Sigmoid colon (tissue), 7 donors: ENCODE data around the gene ZNF646. TPM values are rescaled to one million over a fixed set of nuclear protein-coding genes. Genes with fewer than 3 reads are reported as not detected.

ENCODE experiments used
- DNase-seq: peaks from one replicate; pipeline ENCODE4 v3.0.0-alpha.2; 2019
- H3K27ac ChIP-seq, 4 donors: fragments of 200-600 bp; sonication (generic); one replicate each; pipeline ENCODE4 v1.5.1; 2016 to 2019; ENCODE audit warnings: mild to moderate bottlenecking in 1 of 4
- H3K27me3 ChIP-seq, 3 donors: fragments of 200-600 bp; sonication (generic); one replicate each; pipeline ENCODE4 v1.5.1; 2019; ENCODE audit warnings: mild to moderate bottlenecking in 1 of 3
- H3K36me3 ChIP-seq, 4 donors: fragments of 200-600 bp; sonication (generic); one replicate each; pipeline ENCODE4 v1.5.1; 2016 to 2019
- H3K4me1 ChIP-seq, 4 donors: fragments of 200-600 bp; sonication (generic); one replicate each; pipeline ENCODE4 v1.5.1; 2017 to 2019
- H3K4me3 ChIP-seq, 4 donors: fragments of 200-600 bp; sonication (generic); one replicate each; pipeline ENCODE4 v1.5.1; 2017 to 2019; ENCODE audit warnings: mild to moderate bottlenecking in 2 of 4, moderate library complexity in 1 of 4
- H3K9me3 ChIP-seq, 4 donors: fragments of 200-600 bp in 3 of 4; sonication (generic) in 3 of 4; one replicate each; pipeline versions ENCODE4 v1.5.1 to v1.6.1; 2013 to 2019
- EP300 ChIP-seq, 4 donors: sonication (generic); formaldehyde crosslinking; IDR thresholded peaks; one replicate each; pipeline ENCODE4 v1.6.1; 2017; ENCODE audit warnings: antibody characterized with exemption in 4 of 4
- POLR2A ChIP-seq, 2 donors: fragments of 450-650 bp; IDR thresholded peaks; one replicate each; pipeline ENCODE4 v1.6.1; 2016; ENCODE audit warnings: antibody characterized with exemption in 2 of 2, mild to moderate bottlenecking in 2 of 2, moderate library complexity in 2 of 2
- POLR2AphosphoS5 ChIP-seq, 4 donors: sonication (generic); formaldehyde crosslinking; IDR thresholded peaks; one replicate each; pipeline ENCODE4 v1.6.1; 2017; ENCODE audit warnings: antibody characterized with exemption in 4 of 4
- WGBS, 2 donors: extraction: QIAGEN DNeasy Blood & Tissue Kit; methylation state at CpG; one replicate each; pipeline ENCODE4 v1.1.7; 2013; 5-methylcytosine and 5-hydroxymethylcytosine counted together
- intact Hi-C: fragments of 100-400 bp; cut with DNase I; formaldehyde crosslinking; loops from one replicate; pipeline ENCODE4 v1.15.1; 2023
- polyA plus RNA-seq, 3 donors: library from polyadenylated mRNA; stranded (reverse); fragments of 200-250 nt; gene quantifications; one replicate each; pipeline ENCODE4 v1.2.3, GENCODE V29; 2013
- total RNA-seq, 4 donors: library from RNA; depleted of rRNA; stranded (reverse); fragments of >200 nt; gene quantifications; one replicate each; pipeline ENCODE4 v1.1.0, GENCODE V29; 2016
- TF ChIP-seq, protein P1 (sequence below), 4 experiments: fragments of 450-650 bp in 3 of 4; fragments of 200-600 bp in 1 of 4; IDR thresholded peaks; one replicate each; pipeline ENCODE4 v1.5.1; 2016 to 2019; ENCODE audit warnings: antibody characterized with exemption in 4 of 4, mild to moderate bottlenecking in 3 of 4, moderate library complexity in 2 of 4
- donor health status: healthy with polysubstance abuse.
- donor health status: Bipolar disorder and iron deficiency.
- donor health status: healthy.

ZNF646 gene, protein sequence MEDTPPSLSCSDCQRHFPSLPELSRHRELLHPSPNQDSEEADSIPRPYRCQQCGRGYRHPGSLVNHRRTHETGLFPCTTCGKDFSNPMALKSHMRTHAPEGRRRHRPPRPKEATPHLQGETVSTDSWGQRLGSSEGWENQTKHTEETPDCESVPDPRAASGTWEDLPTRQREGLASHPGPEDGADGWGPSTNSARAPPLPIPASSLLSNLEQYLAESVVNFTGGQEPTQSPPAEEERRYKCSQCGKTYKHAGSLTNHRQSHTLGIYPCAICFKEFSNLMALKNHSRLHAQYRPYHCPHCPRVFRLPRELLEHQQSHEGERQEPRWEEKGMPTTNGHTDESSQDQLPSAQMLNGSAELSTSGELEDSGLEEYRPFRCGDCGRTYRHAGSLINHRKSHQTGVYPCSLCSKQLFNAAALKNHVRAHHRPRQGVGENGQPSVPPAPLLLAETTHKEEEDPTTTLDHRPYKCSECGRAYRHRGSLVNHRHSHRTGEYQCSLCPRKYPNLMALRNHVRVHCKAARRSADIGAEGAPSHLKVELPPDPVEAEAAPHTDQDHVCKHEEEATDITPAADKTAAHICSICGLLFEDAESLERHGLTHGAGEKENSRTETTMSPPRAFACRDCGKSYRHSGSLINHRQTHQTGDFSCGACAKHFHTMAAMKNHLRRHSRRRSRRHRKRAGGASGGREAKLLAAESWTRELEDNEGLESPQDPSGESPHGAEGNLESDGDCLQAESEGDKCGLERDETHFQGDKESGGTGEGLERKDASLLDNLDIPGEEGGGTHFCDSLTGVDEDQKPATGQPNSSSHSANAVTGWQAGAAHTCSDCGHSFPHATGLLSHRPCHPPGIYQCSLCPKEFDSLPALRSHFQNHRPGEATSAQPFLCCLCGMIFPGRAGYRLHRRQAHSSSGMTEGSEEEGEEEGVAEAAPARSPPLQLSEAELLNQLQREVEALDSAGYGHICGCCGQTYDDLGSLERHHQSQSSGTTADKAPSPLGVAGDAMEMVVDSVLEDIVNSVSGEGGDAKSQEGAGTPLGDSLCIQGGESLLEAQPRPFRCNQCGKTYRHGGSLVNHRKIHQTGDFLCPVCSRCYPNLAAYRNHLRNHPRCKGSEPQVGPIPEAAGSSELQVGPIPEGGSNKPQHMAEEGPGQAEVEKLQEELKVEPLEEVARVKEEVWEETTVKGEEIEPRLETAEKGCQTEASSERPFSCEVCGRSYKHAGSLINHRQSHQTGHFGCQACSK (N-terminal part only)
- total RNA-seq (10 to 100 TPM in 1 of 4 donors, 1 to 10 TPM in 3; 8.3 to 12.2 (median 8.8) TPM), polyA plus RNA-seq (10 to 100 TPM in 1 of 3 donors, 1 to 10 TPM in 2; 1.8 to 15.0 (median 4.9) TPM)

DNA sequence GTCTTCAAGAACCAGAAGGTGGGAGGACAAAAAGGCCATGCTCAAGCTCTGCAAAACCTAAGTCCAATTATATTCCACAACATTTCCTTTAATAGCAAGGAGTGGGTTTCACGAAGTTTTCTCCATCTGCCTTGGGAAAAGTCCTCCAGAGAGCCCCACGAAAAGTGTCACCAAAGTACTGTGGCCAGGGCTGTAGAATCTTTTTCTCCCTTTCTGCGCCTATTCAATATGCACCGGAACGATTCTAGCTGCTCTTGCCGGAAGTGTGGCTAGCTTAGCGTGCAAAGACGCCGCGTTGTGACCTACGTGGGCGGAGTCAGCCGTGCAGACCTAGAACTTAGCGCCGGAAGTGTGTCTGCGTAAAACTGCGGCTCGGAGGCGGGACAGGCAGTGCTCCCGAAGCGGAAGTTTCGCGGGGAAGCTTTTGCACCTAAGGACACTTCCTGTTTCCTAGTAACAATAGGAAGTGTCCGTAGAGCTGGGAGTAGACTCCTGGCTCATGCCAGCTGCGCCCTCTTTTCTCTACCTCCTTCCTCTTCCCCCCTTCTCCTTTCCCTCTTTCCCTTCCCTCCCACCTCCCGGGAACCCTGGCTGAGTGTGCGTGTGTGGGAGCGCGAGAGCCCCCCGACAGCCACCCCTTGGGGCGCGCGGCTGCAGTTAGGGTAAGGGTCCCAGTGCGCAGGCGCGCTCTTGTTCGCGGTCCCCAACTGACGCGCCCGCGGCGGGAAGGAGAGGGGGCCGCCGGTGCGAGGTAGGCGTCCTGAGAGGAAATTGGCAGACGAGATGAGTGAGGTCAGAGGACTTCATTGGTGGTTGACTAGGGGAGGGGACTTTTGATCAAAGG is at the start of gene ZNF646, which contains the start of gene ZNF668:
Gene ZNF646, plus strand, starts transcription at position 453 of the 844 bp plus-strand sequence. CDS start 1,903 bp downstream, outside the sequence.
Gene ZNF668, minus strand, starts transcription at position 271 of the 844 bp plus-strand sequence. CDS start 9,781 bp downstream, outside the sequence.
- peak; percentile 99 for DNase-seq
- Histone ChIP-seq H3K4me3 (peak within 1 kb of the TSS; percentile 91 to 99 (median 97)), H3K9me3 (no peaks in the 10 kb centered on the region), H3K36me3 (peaks cover 24 to 32% (median 29%) of the 10 kb centered on the region in 4 donors), H3K27ac (peak within 1 kb of the TSS; percentile 93 to 97 (median 96)), H3K27me3 (no peaks in the 10 kb centered on the region), H3K4me1 (peaks cover 0 to 31% (median 27%) of the 10 kb centered on the region in 4 donors)
- 0% methylated on average over 48 of the region's 48 CpGs for WGBS, 2 donors
- intact Hi-C loops: loop anchor here (1.0 to 2.0 kb wide), 3 partner anchors 41 to 77 kb away; partner anchors contain the start of gene STX4
- TF ChIP-seq POLR2AphosphoS5 (IDR thresholded peaks at IDR 0.05): peak; percentile 73 to 85 (median 82)
- peak; percentile 45 to 57 for TF ChIP-seq POLR2A (IDR thresholded peaks at IDR 0.05)
- TF ChIP-seq, protein P1, sequence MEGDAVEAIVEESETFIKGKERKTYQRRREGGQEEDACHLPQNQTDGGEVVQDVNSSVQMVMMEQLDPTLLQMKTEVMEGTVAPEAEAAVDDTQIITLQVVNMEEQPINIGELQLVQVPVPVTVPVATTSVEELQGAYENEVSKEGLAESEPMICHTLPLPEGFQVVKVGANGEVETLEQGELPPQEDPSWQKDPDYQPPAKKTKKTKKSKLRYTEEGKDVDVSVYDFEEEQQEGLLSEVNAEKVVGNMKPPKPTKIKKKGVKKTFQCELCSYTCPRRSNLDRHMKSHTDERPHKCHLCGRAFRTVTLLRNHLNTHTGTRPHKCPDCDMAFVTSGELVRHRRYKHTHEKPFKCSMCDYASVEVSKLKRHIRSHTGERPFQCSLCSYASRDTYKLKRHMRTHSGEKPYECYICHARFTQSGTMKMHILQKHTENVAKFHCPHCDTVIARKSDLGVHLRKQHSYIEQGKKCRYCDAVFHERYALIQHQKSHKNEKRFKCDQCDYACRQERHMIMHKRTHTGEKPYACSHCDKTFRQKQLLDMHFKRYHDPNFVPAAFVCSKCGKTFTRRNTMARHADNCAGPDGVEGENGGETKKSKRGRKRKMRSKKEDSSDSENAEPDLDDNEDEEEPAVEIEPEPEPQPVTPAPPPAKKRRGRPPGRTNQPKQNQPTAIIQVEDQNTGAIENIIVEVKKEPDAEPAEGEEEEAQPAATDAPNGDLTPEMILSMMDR (IDR thresholded peaks at IDR 0.05): no peak
- peak in 1 of 4 donors; percentile 30 for TF ChIP-seq EP300 (IDR thresholded peaks at IDR 0.05)

DNA sequence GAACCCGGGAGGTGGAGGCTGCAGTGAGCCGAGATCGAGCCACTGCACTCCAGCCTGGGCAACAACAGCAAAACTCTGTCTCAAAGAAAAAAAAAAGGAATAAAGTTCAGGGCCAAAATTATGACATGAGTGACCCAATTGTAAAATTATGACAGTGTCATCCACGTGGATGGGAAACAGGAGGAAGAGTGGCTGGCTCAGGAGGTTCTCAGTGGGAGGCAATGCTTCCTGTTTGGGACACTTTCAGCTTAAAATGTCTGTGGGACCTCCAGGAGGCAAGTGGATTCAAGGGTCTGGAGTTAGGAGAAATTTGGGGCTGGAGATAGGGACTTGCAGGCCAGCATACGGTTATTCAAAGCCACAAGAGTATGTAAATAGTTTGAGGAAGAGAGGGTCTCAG is 48.9 kb upstream of the ZNF646 start:
- intact Hi-C loops: no loop called here

DNA sequence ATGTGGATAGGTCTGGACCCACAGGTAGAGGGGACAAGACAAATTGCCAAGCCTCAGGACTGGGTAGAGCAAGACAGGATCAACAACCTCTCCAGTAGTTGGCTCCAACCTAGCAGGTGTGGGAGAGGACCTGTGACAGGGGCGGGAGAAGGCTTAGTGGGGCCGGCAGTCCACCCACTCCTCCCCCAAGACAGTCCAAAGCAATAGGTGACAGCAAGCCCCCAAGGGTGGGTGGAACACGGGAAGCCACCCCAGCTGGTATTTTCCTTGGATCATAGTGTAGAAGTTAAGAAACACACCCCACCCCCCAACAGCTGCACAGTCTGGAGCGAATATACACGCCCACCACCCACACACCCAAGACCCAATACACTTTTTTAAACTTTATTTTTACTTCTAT is 45.0 kb upstream of the ZNF646 start:
- H3K4me1 ChIP-seq: peaks cover 0 to 12% (median 9%) of the 10 kb centered on the region in 4 donors
- intact Hi-C loops: no loop called here
- H3K9me3 ChIP-seq: no peaks in the 10 kb centered on the region
- TF ChIP-seq, protein P1 (IDR thresholded peaks at IDR 0.05): no peak
- TF ChIP-seq POLR2AphosphoS5 (IDR thresholded peaks at IDR 0.05): no peak
- no peak for TF ChIP-seq EP300 (IDR thresholded peaks at IDR 0.05)
- no peak for TF ChIP-seq POLR2A (IDR thresholded peaks at IDR 0.05)
- no peak for DNase-seq
- H3K27me3 ChIP-seq: no peaks in the 10 kb centered on the region
- WGBS, 2 donors: 92% methylated on average over 5 of the region's 5 CpGs
- no peaks in the 10 kb centered on the region for H3K36me3 ChIP-seq
- H3K27ac ChIP-seq: no peak overlapping the region
- no peak overlapping the region for H3K4me3 ChIP-seq

More for the DNA sequence above, 48.9 kb upstream of the ZNF646 start:
- no peak overlapping the region for H3K4me3 ChIP-seq
- H3K4me1 ChIP-seq: no peaks in the 10 kb centered on the region
- H3K27me3 ChIP-seq: no peaks in the 10 kb centered on the region
- TF ChIP-seq POLR2AphosphoS5 (IDR thresholded peaks at IDR 0.05) (peak in 1 of 4 donors; percentile 34), EP300 (IDR thresholded peaks at IDR 0.05) (no peak)
- H3K36me3 ChIP-seq: no peaks in the 10 kb centered on the region
- H3K9me3 ChIP-seq: no peaks in the 10 kb centered on the region
- DNase-seq: no peak
- 84 to 85% methylated on average over 5 of the region's 5 CpGs for WGBS, 2 donors
- H3K27ac ChIP-seq: no peak overlapping the region

DNA sequence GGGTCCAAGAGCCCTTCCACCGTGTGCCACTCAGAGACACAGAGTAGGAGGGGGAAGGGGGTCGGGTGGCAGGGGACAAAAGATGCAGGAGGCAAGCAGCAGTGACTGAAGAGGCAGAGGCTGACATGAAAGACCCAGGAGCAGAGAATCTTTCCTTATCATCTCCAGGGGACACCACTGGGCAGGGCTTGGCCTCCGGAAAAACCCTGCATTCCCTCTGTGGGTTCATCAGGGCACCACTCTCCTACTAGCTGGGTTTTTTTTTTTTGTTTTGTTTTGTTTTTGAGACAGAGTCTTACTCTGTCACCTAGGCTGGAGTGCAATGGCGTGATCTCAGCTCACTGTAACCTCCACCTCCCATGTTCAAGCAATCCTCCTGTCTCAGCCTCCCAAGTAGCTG is 42.9 kb upstream of the ZNF646 start:
- TF ChIP-seq POLR2A (IDR thresholded peaks at IDR 0.05) (no peak), EP300 (IDR thresholded peaks at IDR 0.05) (no peak), POLR2AphosphoS5 (IDR thresholded peaks at IDR 0.05) (no peak)
- TF ChIP-seq, protein P1 (IDR thresholded peaks at IDR 0.05): no peak
- H3K4me3 ChIP-seq: no peak overlapping the region
- H3K27ac ChIP-seq: no peak overlapping the region
- 89 to 91% methylated on average over 4 of the region's 4 CpGs for WGBS, 2 donors
- H3K9me3 ChIP-seq: no peaks in the 10 kb centered on the region
- peaks cover 0 to 28% (median 18%) of the 10 kb centered on the region in 4 donors for H3K4me1 ChIP-seq
- H3K36me3 ChIP-seq: peaks cover 0 to 17% (median 4%) of the 10 kb centered on the region in 4 donors
- no peak for DNase-seq
- intact Hi-C loops: no loop called here
- no peaks in the 10 kb centered on the region for H3K27me3 ChIP-seq
